Endothelial cell of umbilical vein (primary cell): ENCODE results near the gene SLC5A4. TPM values are rescaled to one million over a fixed set of nuclear protein-coding genes. Genes with fewer than 3 reads are reported as not detected.
"Not testable (repeated sequence)": the region's sequence is repeated elsewhere in the genome, so short reads cannot be mapped to it uniquely, and the experiment has no call there.

Experiments used
- BruUV-seq: library from RNA; stranded (reverse); fragments of 400-500 nt; replicated peaks from 2 replicates; lab custom pipeline; 2021; lab: Mats Ljungman, UMichigan
- CTCF ChIA-PET: fragments of 300-600, 350-600 bp; sonication (Branson Sonifier 250); formaldehyde crosslinking; loops from one replicate; lab custom pipeline; 2021; ENCODE audit warnings: antibody characterized with exemption, inconsistent platforms; lab: Charles Lee
- POLR2A ChIA-PET: fragments of 300-600, 350-600 bp; sonication (Branson Sonifier 250); formaldehyde crosslinking; loops from one replicate; lab custom pipeline; 2021; ENCODE audit warnings: antibody characterized with exemption, inconsistent platforms; lab: Charles Lee
- DNase-seq: peaks from one replicate; pipeline ENCODE4 v3.0.0-alpha.2; 2011; ENCODE audit warnings: low read depth, low spot score
- FAIRE-seq: peaks from 2 replicates; lab custom pipeline; 2011; peaks lifted over from hg19 to GRCh38; lab: Jason Lieb, UNC
- H2AFZ ChIP-seq: 2 replicates; pipeline ENCODE4 v1.6.0; 2012; ENCODE audit warnings: low read depth, low read length, control low read depth, inconsistent platforms
- H3K27ac ChIP-seq: 2 replicates; pipeline ENCODE4 v1.5.1; 2011; ENCODE audit warnings: low read depth, mild to moderate bottlenecking, control low read depth, low read length, moderate library complexity; ENCODE audit not compliant: insufficient read depth
- H3K27me3 ChIP-seq, 2 experiments: 2 replicates each; pipeline versions ENCODE4 v1.6.0 to v1.6.1; 2011; ENCODE audit warnings: low read length in 2 of 2, mixed read lengths in 1 of 2; ENCODE audit not compliant: control insufficient read depth in 2 of 2, insufficient read depth in 2 of 2
- H3K36me3 ChIP-seq, 2 experiments: 2 replicates in 1 of 2; 3 replicates in 1 of 2; pipeline ENCODE4 v1.5.1; 2011; ENCODE audit warnings: low read length in 2 of 2, mild to moderate bottlenecking in 1 of 2, moderate library complexity in 1 of 2; ENCODE audit not compliant: control insufficient read depth in 2 of 2, insufficient read depth in 2 of 2; ENCODE audit errors: extremely low read depth in 1 of 2
- H3K4me1 ChIP-seq: 3 replicates; pipeline ENCODE4 v1.5.1; 2011; ENCODE audit warnings: mild to moderate bottlenecking, low read length; ENCODE audit not compliant: control insufficient read depth, insufficient read depth; ENCODE audit errors: extremely low read depth
- H3K4me2 ChIP-seq: 2 replicates; pipeline ENCODE4 v1.6.1; 2011; ENCODE audit warnings: low read length, control low read depth, mixed read lengths; ENCODE audit not compliant: insufficient read depth
- H3K4me3 ChIP-seq, 3 experiments: fragments of 200-600 bp in 1 of 3; sonication (generic), shearing (Covaris generic) in 1 of 3; replicated peaks in 1 of 3; 2 replicates each; pipeline ENCODE4 v1.5.1; 2011 to 2016; ENCODE audit warnings: control low read depth in 3 of 3, low read length in 3 of 3, mild to moderate bottlenecking in 2 of 3, inconsistent platforms in 1 of 3, low read depth in 1 of 3, moderate library complexity in 1 of 3; ENCODE audit not compliant: insufficient read depth in 1 of 3
- H3K79me2 ChIP-seq: 2 replicates; pipeline ENCODE4 v1.6.0; 2012; ENCODE audit warnings: low read length, inconsistent platforms; ENCODE audit not compliant: control insufficient read depth, insufficient read depth
- H3K9ac ChIP-seq: replicated peaks from 2 replicates; pipeline ENCODE3; 2011; ENCODE audit warnings: low read length, control low read depth; ENCODE audit not compliant: insufficient read depth; ENCODE audit errors: extremely low read depth
- H3K9me1 ChIP-seq: replicated peaks from 3 replicates; pipeline ENCODE4 v1.6.0; 2011; ENCODE audit warnings: mild to moderate bottlenecking, low read length; ENCODE audit not compliant: control insufficient read depth, insufficient read depth; ENCODE audit errors: extremely low read depth
- H3K9me3 ChIP-seq: replicated peaks from 2 replicates; pipeline ENCODE4 v1.5.1; 2012; ENCODE audit warnings: low read length, inconsistent platforms; ENCODE audit not compliant: control insufficient read depth, insufficient read depth
- H4K20me1 ChIP-seq: replicated peaks from 2 replicates; pipeline ENCODE3; 2011; ENCODE audit warnings: mild to moderate bottlenecking, low read length; ENCODE audit not compliant: control insufficient read depth, insufficient read depth; ENCODE audit errors: extremely low read depth
- JUN ChIP-seq: IDR thresholded peaks from 2 replicates; pipeline ENCODE4 v1.6.1; 2011; ENCODE audit warnings: borderline replicate concordance, low read depth; ENCODE audit not compliant: insufficient read length, insufficient read depth
- MYC ChIP-seq: IDR thresholded peaks from one replicate; pipeline ENCODE4 v1.6.1; 2011; ENCODE audit warnings: mild to moderate bottlenecking, low read depth, low read length
- dilution Hi-C: fragments of 300-500 bp; cut with MboI; formaldehyde crosslinking; loops from one replicate; pipeline ENCODE4 v1.15.0; 2019; ENCODE audit warnings: low sequenced_read_pairs; ENCODE audit not compliant: extremely low pct_ligation_motif_present
- intact Hi-C: fragments of 100-400 bp; cut with micrococcal nuclease; formaldehyde crosslinking; loops from one replicate; pipeline ENCODE4 v1.10.0; 2022
- polyA plus RNA-seq, 4 experiments: library from polyadenylated mRNA; depleted of rRNA in 3 of 4; stranded (reverse) in 3 of 4; unstranded in 1 of 4; fragments of >200 nt; gene quantifications; 2 replicates each; pipeline versions ENCODE4 v1.2.1 to v1.2.3, GENCODE V29; 2011 to 2012; ENCODE audit warnings: missing spikeins in 1 of 4
- total RNA-seq: library from RNA; stranded (reverse); gene quantifications from 2 replicates; pipeline ENCODE4 v1.2.3, GENCODE V29; 2021
- TF ChIP-seq, protein P1 (sequence below): IDR thresholded peaks from 2 replicates; pipeline ENCODE4 v1.6.1; 2011; ENCODE audit not compliant: insufficient read depth, insufficient read length

Gene SLC5A4
- total and polyA plus RNA-seq, 2 donors (not counting 3 experiments of a cell fraction or from before 2014, with no cell fraction given), result 1.5 to 2.8 TPM

DNA sequence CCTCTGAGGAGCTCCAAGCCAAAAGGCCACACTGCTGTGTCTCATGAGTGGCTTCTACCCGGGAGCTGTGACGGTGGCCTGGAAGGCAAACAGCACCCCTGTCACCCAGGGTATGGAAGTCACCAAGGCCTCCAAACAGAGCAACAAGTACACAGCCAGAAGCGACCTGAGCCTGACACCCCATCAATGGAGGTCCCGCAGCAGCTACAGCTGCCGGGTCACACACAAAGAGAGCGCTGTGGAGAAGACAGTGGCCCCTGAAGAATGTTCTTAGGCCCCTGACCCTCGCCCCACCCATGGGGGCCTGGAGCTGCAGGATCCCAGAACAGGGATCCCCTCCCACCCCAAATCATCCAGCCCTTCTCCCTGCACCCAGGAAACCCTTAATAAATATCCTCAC lies 55.2 kb downstream of the SLC5A4 start:
- POLR2A ChIA-PET, result no interaction called here
- intact Hi-C loops, result no loop called here
- TF ChIP-seq JUN, result no peak
- no peak overlapping the region for H3K9ac ChIP-seq
- no peak overlapping the region for H2AFZ ChIP-seq
- CTCF ChIA-PET, result interaction anchor here (1.0 to 4.1 kb wide), 4 partner anchors 67 to 230 kb away, joined by 3 to 29 read pairs (median 4); no protein-coding TSS in a partner anchor
- BruUV-seq, result no TSS peak
- no peaks in the 10 kb centered on the region for H3K9me1 ChIP-seq
- dilution Hi-C loops, result no loop called here
- H3K27ac ChIP-seq, result no peak overlapping the region
- H3K79me2 ChIP-seq, result no peaks in the 10 kb centered on the region
- H3K9me3 ChIP-seq, result no peaks in the 10 kb centered on the region
- peaks cover 8 to 22% of the 10 kb centered on the region in 2 experiments for H3K27me3 ChIP-seq
- no peak for FAIRE-seq
- H3K4me2 ChIP-seq, result no peak overlapping the region
- no peaks in the 10 kb centered on the region for H3K36me3 ChIP-seq
- H3K4me3 ChIP-seq, result no peak overlapping the region
- no peaks in the 10 kb centered on the region for H3K4me1 ChIP-seq
- no peaks in the 10 kb centered on the region for H4K20me1 ChIP-seq
- DNase-seq, result no peak

- Histone ChIP-seq H3K4me2 (no peak overlapping the region), H3K79me2 (no peaks in the 10 kb centered on the region), H3K9ac (no peak overlapping the region), H3K27me3 (peaks cover 8 to 16% of the 10 kb centered on the region in 2 experiments), H3K27ac (no peak overlapping the region), H3K9me3 (no peaks in the 10 kb centered on the region), H4K20me1 (no peaks in the 10 kb centered on the region), H3K36me3 (no peaks in the 10 kb centered on the region), H3K4me1 (no peaks in the 10 kb centered on the region), H2AFZ (no peak overlapping the region), H3K4me3 (no peak overlapping the region), H3K9me1 (no peaks in the 10 kb centered on the region)
- intact Hi-C loops, result no loop called here
- TF ChIP-seq MYC, result no peak
- TF ChIP-seq, protein P1, sequence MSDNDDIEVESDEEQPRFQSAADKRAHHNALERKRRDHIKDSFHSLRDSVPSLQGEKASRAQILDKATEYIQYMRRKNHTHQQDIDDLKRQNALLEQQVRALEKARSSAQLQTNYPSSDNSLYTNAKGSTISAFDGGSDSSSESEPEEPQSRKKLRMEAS, result no peak
- dilution Hi-C loops, result no loop called here
- no TSS peak for BruUV-seq
- FAIRE-seq (no peak), DNase-seq (no peak)
- POLR2A ChIA-PET, result no interaction called here
- CTCF ChIA-PET, result interaction anchor here (1.3 to 4.1 kb wide), 2 partner anchors 67 to 95 kb away, joined by 3 to 29 read pairs; no protein-coding TSS in a partner anchor
Measured at GRCh38 chr22:32199341-32199740, 55.8 kb downstream of the SLC5A4 start.

- H3K27ac ChIP-seq, dilution Hi-C loops, H3K9ac ChIP-seq, H3K4me2 ChIP-seq, CTCF ChIA-PET, intact Hi-C loops, FAIRE-seq, H4K20me1 ChIP-seq, DNase-seq, H3K36me3 ChIP-seq, H3K9me3 ChIP-seq, POLR2A ChIA-PET, H3K27me3 ChIP-seq, H3K79me2 ChIP-seq, H3K4me1 ChIP-seq, H3K9me1 ChIP-seq, BruUV-seq, H3K4me3 ChIP-seq, H2AFZ ChIP-seq: not testable (repeated sequence)
Measured at GRCh38 chr22:32197553-32198226, 57.5 kb downstream of the SLC5A4 start.
